PC-3 (cell line): ENCODE data around the gene IBA57. TPM values are rescaled to one million over a fixed set of nuclear protein-coding genes. Genes with fewer than 3 reads are reported as not detected.

ENCODE experiments used
- ATAC-seq: fragments of 200-7000 bp; cut with Tn5 transposase; 2 replicates; pipeline ENCODE4 v1.9.1; 2020; ENCODE audit warnings: mild to moderate bottlenecking, moderate library complexity
- BruUV-seq: library from RNA; stranded (reverse); fragments of 400-500 nt; replicated peaks from 2 replicates; lab custom pipeline; 2021; lab: Mats Ljungman, UMichigan
- CTCF ChIA-PET: fragments of 300-600 bp; sonication (Branson Sonifier 250); formaldehyde crosslinking; loops from one replicate; lab custom pipeline; 2022; ENCODE audit warnings: antibody characterized with exemption; lab: Charles Lee
- POLR2A ChIA-PET: fragments of 300-600 bp; sonication (Branson Sonifier 250); formaldehyde crosslinking; loops from one replicate; lab custom pipeline; 2022; ENCODE audit warnings: antibody characterized with exemption; ENCODE audit not compliant: unreplicated experiment; lab: Charles Lee
- DNase-seq: peaks from one replicate; pipeline ENCODE4 v3.0.0-alpha.2; 2015
- H2AFZ ChIP-seq: fragments of 300-600 bp; sonication (generic); 2 replicates; pipeline ENCODE4 v1.6.0; 2016; ENCODE audit warnings: antibody characterized with exemption, low read length
- H3F3A ChIP-seq: fragments of 300-600 bp; sonication (generic); one replicate; pipeline ENCODE4 v1.6.0; 2017; ENCODE audit warnings: antibody characterized with exemption, low read length, control low read depth, mild to moderate bottlenecking; ENCODE audit not compliant: unreplicated experiment
- H3K27ac ChIP-seq: fragments of 300-600 bp; sonication (generic); 2 replicates; pipeline ENCODE4 v1.5.1; 2016; ENCODE audit warnings: mild to moderate bottlenecking, low read length
- H3K27me3 ChIP-seq: fragments of 300-600 bp; sonication (generic); 2 replicates; pipeline ENCODE4 v1.6.1; 2016; ENCODE audit warnings: low read length, mixed read lengths
- H3K36me3 ChIP-seq: fragments of 300-600 bp; sonication (generic); 2 replicates; pipeline ENCODE4 v1.6.1; 2016; ENCODE audit warnings: low read depth, mixed run types, low read length, mixed read lengths
- H3K4me1 ChIP-seq: fragments of 300-600 bp; sonication (generic); 2 replicates; pipeline ENCODE4 v1.5.1; 2016; ENCODE audit warnings: low read length; ENCODE audit not compliant: insufficient read depth
- H3K4me2 ChIP-seq: fragments of 300-600 bp; sonication (generic); 2 replicates; pipeline ENCODE4 v1.6.0; 2016; ENCODE audit warnings: low read length
- H3K4me3 ChIP-seq: fragments of 300-600 bp; sonication (generic); 2 replicates; pipeline ENCODE4 v1.5.1; 2016; ENCODE audit warnings: mild to moderate bottlenecking, low read length, mixed read lengths
- H3K79me2 ChIP-seq: fragments of 300-600 bp; sonication (generic); 2 replicates; pipeline ENCODE4 v1.6.1; 2017; ENCODE audit warnings: low read length, mixed read lengths
- H3K9ac ChIP-seq: fragments of 300-600 bp; sonication (generic); 2 replicates; pipeline ENCODE4 v1.6.0; 2016; ENCODE audit warnings: mild to moderate bottlenecking, low read length
- H3K9me2 ChIP-seq: fragments of 300-600 bp; sonication (generic); replicated peaks from 2 replicates; pipeline ENCODE4 v1.6.1; 2016; ENCODE audit warnings: mixed run types, low read length, mixed read lengths
- H3K9me3 ChIP-seq: fragments of 300-600 bp; sonication (generic); 2 replicates; pipeline ENCODE4 v1.6.1; 2016; ENCODE audit warnings: low read length, mixed read lengths
- H4K20me1 ChIP-seq: fragments of 300-600 bp; sonication (generic); 2 replicates; pipeline ENCODE4 v1.6.1; 2016; ENCODE audit warnings: low read length, mixed read lengths
- EZH2 ChIP-seq: fragments of 300-600 bp; sonication (generic); IDR thresholded peaks from one replicate; pipeline ENCODE4 v1.6.1; 2017; ENCODE audit warnings: antibody characterized with exemption, mild to moderate bottlenecking, low read length; ENCODE audit not compliant: unreplicated experiment
- EZH2phosphoT487 ChIP-seq: fragments of 300-600 bp; sonication (generic); IDR thresholded peaks from 2 replicates; pipeline ENCODE4 v1.6.1; 2018; ENCODE audit warnings: mild to moderate bottlenecking, antibody characterized with exemption, low read length, borderline replicate concordance
- intact Hi-C: fragments of 100-400 bp; cut with micrococcal nuclease; formaldehyde crosslinking; loops from 2 replicates; pipeline ENCODE4 v1.9.0; 2023
- total RNA-seq: library from RNA; depleted of rRNA; stranded (reverse); fragments of >200 nt; gene quantifications from 2 replicates; pipeline ENCODE4 v1.2.3, GENCODE V29; 2014
- TF ChIP-seq, protein P1 (sequence below): fragments of 300-600 bp; sonication (generic); conservative IDR thresholded peaks from 2 replicates; pipeline ENCODE4 v1.5.1; 2017; ENCODE audit warnings: antibody characterized with exemption, low read depth, mild to moderate bottlenecking, low read length

IBA57 gene
- total RNA-seq, 1 experiment from 2014 or later = 18.3 TPM

- Histone ChIP-seq H2AFZ (no peak overlapping the region), H3K79me2 (no peaks in the 10 kb centered on the region), H3K4me3 (no peak overlapping the region), H4K20me1 (no peaks in the 10 kb centered on the region), H3K9me2 (no peaks in the 10 kb centered on the region), H3F3A (no peaks in the 10 kb centered on the region), H3K36me3 (no peaks in the 10 kb centered on the region), H3K4me1 (no peaks in the 10 kb centered on the region), H3K4me2 (no peak overlapping the region), H3K27me3 (no peaks in the 10 kb centered on the region), H3K9ac (no peak overlapping the region), H3K27ac (no peak overlapping the region), H3K9me3 (no peaks in the 10 kb centered on the region)
- TF ChIP-seq EZH2 (no peak), EZH2phosphoT487 (no peak)
- TF ChIP-seq, protein P1, sequence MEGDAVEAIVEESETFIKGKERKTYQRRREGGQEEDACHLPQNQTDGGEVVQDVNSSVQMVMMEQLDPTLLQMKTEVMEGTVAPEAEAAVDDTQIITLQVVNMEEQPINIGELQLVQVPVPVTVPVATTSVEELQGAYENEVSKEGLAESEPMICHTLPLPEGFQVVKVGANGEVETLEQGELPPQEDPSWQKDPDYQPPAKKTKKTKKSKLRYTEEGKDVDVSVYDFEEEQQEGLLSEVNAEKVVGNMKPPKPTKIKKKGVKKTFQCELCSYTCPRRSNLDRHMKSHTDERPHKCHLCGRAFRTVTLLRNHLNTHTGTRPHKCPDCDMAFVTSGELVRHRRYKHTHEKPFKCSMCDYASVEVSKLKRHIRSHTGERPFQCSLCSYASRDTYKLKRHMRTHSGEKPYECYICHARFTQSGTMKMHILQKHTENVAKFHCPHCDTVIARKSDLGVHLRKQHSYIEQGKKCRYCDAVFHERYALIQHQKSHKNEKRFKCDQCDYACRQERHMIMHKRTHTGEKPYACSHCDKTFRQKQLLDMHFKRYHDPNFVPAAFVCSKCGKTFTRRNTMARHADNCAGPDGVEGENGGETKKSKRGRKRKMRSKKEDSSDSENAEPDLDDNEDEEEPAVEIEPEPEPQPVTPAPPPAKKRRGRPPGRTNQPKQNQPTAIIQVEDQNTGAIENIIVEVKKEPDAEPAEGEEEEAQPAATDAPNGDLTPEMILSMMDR = no peak
- no TSS peak for BruUV-seq
- CTCF ChIA-PET = no interaction called here
- DNase-seq (no peak), ATAC-seq (no peak)
- intact Hi-C loops = no loop called here
- POLR2A ChIA-PET = no interaction called here
These were observed 8.5 kb upstream of the IBA57 start for GRCh38 chr1:228156941-228157728.

DNA sequence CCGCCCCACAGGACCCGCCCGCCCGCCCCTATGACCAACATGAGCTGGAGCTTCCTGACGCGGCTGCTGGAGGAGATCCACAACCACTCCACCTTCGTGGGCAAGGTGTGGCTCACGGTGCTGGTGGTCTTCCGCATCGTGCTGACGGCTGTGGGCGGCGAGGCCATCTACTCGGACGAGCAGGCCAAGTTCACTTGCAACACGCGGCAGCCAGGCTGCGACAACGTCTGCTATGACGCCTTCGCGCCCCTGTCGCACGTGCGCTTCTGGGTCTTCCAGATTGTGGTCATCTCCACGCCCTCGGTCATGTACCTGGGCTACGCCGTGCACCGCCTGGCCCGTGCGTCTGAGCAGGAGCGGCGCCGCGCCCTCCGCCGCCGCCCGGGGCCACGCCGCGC, 7.9 kb upstream of the IBA57 start:
- TF ChIP-seq EZH2phosphoT487 (no peak), EZH2 (no peak)
- TF ChIP-seq, protein P1 = no peak
- DNase-seq (no peak), ATAC-seq (no peak)
- no peaks in the 10 kb centered on the region for H3K9me2 ChIP-seq
- no peaks in the 10 kb centered on the region for H3K9me3 ChIP-seq
- no peaks in the 10 kb centered on the region for H3F3A ChIP-seq
- no peak overlapping the region for H3K4me3 ChIP-seq
- H3K4me2 ChIP-seq = no peak overlapping the region
- no peak overlapping the region for H3K27ac ChIP-seq
- BruUV-seq = no TSS peak
- H3K9ac ChIP-seq = no peak overlapping the region
- no peaks in the 10 kb centered on the region for H3K27me3 ChIP-seq
- no peaks in the 10 kb centered on the region for H3K36me3 ChIP-seq
- ChIA-PET POLR2A (no interaction called here), CTCF (no interaction called here)
- no peaks in the 10 kb centered on the region for H3K4me1 ChIP-seq
- intact Hi-C loops = no loop called here
- H4K20me1 ChIP-seq = no peaks in the 10 kb centered on the region
- H3K79me2 ChIP-seq = no peaks in the 10 kb centered on the region
- H2AFZ ChIP-seq = no peak overlapping the region
